HG03442 (cell line): ENCODE data around the gene KCTD16.
A peak's percentile ranks its signal among the peaks of the same experiment; 100 is the strongest.

Experiments
- ATAC-seq: cut with Tn5 transposase; IDR thresholded peaks from one replicate; pipeline ENCODE4 v1.9.1; 2021; ENCODE audit warnings: mild to moderate bottlenecking, moderate library complexity; ENCODE audit not compliant: unreplicated experiment

The KCTD16 gene

DNA sequence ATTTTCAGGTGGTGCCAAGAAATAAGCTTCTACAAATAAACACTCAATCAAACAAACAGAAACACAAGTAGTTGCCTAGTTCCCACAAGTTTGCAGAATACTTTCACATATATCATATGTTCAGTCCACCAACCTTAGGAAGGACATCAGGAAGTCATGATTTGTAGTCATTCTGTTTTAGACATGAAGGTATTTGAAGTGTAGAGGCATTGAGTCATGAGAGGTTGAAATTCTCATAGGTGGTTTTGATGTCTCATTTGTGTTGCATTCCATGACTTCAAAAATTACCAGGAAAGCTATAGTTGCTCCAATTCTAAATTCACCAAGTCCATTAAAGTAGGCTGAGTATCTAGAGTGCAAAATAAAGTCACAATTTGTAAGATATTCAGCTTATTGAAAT, 159.0 kb downstream of the KCTD16 start:
- no peak for ATAC-seq

DNA sequence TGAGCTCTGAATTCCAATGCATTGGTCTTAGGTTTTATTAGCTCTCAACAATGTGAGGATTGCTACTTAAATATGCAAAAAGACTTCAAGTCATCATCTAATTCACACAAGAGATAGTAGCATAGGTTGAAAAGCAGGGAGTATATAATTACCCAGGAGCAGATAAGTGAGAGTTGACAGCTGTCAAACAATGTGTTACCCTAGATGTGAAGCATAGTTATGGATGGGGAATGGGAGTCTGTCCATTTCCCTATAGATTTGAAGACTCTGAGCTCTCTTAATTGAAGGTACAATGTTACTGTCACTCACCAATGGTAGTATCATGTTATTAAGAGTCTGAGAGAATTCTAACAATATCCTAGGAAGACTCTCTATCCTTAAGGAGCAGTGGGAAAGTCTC, 160.7 kb downstream of the KCTD16 start:
- ATAC-seq: no peak

DNA sequence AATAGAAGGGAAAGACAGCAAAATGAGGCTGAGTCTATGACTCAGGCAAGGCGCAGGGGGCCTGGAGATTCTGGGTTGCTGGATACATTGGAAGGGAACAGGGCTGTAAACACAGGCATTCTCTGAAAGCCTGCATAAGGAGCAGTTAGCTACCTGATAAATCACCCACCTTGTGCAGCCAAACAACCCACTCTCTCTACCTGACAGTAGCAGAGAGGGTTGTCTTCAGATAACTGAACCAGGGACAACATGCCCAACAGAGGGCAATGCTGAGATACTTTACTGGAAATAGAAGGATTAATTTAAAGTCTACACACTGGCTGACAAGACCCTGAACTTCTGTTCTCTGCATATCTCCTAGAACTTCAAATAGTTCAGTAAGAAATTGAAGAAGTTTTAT, 161.6 kb downstream of the KCTD16 start:
- ATAC-seq: no peak

DNA sequence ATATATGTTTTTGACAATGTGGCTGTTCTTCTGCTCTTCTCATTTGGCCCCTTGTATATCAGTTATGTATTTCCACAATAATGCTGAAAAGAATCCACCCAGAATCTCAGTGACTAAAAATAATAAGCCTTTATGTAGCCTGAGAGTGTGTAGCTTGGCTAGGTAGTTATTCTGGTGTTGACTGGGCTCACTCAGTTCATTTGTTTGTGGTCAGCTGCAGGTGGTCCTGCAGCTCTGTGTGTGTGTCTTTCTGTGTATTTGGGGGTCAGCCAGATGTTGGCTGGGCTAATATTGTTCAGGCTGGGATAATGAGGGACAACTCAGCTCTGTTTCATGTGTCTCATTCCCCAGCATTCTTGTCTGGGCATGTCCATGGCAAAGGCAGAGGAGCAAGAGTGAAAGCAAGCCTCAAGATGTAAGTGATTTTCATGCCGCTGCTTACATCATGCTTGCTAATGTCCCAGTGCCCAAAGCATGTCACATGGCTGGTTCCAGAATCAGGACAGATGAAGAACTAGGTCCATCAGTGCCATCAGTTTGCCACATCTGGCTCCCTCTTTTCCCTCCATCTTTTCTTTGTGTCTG, 162.8 kb downstream of the KCTD16 start:
- peak; percentile 60 for ATAC-seq

DNA sequence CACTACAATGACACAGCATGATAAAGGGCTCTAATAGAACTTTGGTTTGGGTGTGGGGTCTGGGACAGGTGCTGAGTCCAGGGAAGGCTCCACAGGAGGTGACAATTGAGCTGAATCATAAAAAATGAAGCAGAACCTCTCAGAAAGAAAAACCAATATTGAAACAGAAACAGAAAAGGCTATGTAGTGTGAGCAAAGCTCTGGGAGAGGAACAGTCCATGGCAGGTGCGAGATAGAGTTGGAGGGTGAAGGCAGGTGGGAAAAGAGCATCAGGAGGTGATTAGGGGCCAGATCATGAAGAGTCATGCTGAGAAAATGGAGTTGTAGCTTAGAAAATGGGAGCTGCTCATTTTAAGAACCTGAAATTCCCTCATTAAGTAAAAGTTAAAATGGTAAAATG, 164.9 kb downstream of the KCTD16 start:
- peak; percentile 57 for ATAC-seq

DNA sequence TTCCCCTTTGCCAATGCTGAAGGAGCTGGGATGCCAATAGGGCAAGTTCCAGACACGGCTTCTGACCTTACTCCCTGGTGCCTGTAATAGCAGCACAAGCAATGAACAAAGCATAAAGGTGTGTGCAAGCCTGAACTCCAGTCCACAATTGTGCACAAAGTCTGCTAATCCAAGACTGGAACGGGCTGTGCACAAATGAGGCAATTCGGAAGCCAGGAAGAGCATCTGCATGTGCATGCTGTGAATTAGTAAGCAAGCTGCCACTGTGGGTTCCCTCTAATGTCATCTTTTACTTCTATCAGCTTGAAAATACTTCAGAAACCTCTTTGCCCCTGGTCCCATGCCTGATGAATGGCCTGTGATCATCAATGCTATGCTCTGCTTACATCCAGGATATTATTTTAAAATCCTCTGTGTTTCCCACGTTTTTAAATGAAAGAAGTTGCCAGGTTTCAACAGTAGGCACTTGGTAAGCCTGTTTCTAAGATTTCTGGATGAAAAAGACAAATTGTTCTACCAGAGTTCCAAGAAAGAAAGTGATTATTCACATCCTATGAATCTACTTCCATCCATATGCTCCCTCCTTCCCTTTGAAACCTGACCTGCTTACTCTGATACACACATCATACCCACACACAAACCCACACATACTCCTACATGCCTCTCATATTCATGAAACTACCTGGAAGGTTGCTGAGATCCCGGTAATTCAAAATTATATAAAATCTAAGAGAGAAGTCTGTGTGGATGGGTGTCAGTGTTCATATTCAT, 165.7 kb downstream of the KCTD16 start:
- no peak for ATAC-seq

DNA sequence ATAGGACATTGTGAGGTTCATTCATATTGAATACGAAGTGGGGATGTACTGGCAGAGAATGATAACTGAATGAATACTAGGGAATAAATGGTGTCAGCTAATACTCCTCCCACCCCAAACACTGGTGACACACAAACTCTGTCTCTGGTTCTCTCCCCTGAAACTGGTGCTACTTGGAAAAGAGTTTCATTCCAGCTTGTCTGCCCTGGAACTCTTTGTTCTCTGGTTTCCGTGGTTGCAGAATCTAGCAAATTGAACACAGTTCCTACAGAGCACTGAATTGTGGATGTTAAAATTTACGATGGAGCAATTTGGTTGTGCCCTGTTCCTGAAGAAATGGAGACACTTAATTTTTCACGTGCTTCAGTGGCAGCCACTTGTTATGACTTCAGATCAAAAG, 181.7 kb downstream of the KCTD16 start:
- ATAC-seq: no peak

DNA sequence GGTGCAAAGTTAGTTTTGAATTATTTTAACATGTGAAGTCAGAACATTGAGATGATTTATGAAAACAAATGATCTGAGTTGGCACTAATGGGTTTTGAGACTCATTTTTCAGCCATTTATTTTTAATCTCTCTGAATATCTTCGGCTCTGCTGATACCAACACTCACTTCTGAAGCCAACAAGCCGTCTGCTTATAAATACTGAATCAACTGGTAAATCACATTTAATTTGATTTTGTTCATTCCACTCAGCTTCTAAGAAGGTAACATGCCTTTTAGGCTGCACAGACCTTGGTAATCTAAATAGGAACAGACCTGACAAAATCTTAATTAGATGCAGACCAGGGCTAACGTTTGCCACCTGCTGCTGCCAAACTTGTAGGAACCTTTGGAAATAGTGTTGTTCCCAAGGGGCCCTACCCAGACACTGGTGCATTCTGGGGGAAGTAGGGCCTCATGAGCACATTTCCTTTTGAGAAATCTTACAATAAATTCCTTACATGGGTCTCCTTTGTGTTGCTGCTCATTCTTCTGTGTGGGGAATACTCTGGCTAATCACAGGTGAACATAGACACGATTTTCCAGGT, 182.2 kb downstream of the KCTD16 start:
- ATAC-seq: no peak

DNA sequence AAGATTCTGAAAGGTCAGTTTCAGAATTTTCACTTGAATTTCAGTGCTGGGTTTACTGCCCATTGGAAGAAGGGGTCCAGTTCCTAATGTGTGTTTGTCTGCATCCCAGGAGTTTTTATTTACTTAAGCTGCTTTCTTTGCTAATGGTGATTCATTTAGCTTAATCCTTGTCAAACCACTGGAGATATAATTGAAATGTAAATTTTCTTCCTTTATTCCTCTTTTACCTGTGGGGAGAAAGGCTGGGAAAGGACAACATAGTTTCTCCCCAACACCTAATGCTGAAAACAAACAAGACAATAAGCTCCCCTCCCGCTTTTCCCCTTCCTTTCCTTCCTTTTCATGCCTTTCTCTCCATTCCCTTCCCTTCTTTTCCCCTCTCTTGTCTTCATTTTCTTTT, 185.8 kb downstream of the KCTD16 start:
- ATAC-seq: no peak

DNA sequence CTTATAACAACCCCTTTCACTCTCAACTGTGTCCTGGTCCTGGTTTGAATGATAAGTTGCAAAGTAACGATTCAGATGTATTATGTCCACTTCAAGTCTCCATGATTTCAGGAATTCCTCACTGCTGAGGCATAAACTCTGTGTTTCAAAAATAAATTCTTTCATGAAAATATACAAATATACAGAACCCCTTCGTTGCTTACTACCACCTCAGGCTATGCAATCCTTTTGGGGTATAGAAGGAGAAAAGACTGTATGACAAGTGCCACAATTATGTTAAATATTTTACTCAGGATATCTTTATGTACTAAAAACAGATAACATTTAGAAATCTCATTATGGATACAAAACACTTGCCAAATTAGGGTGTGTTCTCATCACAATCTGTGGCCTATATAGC, 190.7 kb downstream of the KCTD16 start:
- ATAC-seq: no peak

DNA sequence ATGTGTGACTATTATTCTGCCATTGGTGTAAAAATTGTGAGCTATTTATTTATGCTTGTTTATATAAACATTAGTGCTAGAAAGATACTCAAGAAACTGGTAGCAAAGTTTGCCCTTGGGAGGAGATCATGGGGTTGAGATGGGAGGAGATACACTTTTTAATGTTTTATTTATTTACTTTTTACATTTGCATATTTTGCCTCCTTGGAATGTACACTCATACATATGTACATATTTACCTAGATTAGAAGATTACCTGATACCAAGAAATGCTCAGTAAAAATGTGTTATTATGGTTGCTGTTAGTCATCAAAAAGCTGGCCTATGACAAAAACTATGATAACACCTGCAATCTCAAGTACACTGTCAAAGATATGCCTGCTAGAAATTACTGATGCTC, 195.2 kb downstream of the KCTD16 start:
- ATAC-seq: no peak

DNA sequence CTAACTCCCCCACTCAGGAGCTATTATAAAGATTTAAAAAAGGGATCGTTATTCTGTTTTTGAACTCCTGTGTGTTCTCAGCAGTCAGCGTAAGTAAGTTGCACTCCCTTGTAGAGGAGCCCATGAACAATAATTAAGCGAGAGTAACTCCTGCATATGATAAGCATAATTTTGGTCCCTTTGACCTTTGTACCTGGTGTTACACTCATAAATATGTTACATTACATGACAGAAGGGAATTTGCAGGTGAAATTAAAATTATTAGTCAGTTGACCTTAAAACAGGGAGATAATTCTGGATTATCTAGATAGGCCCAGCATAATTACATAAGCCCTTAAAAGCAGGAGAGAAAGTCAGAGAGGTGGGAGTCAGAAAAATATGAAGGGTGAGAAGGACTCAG, 197.3 kb downstream of the KCTD16 start:
- no peak for ATAC-seq

DNA sequence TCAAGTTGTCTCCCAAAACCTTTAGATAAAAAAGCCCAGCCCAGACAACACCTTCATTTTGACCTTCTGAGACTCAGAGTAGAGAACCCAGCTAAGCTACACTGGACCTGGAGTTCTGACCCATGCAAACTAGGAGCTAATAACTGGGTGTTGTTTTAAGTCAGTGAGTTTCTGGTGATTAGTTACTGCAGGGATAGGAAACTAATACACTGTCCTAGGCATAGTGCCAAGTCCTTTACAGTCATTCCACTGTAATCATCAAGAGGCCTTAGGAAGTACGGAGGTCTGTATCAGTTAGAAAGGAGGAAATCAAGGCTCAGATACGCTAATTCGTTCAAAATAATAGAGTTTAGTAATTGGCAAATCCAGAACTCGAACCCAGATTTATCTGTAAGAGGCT, 197.9 kb downstream of the KCTD16 start:
- ATAC-seq: no peak

DNA sequence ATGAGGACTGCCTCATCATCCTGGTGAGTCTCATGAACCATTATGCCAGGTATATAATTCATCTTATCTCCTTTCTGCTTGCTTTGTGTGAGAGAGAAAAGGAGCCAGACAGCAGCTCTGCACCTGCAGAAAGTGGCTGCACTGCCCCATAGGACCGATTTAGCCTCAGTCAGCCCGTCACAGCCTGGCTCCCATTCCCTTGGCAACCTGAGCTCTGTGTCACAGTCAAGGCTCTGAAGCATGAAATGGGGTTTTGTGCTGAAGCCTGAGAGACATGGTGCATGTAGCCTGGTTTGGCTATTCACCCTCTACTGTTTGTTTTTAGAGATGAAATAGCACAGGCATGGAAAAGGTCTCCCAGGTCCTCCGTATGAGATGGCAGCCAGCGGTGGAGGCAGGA, 198.3 kb downstream of the KCTD16 start:
- peak; percentile 83 for ATAC-seq

DNA sequence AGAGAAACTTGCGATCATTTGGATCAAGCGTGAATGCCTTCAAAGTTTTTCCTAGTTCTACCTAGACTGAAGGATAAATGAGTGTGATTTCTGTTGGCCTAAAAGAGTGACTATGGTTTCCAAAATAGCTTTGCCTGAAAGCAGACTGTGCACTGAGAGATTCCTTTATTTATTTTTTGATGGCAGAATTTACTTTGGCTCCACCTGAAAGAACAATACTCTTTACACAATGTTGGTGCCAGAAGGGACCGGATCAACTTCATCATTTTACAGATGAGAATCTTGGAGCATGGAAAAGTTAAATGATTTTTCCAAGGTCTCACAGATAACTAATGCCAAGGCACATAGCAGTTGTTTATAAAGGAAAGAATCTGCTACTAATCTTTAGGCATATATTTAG, 199.6 kb downstream of the KCTD16 start:
- ATAC-seq: no peak

DNA sequence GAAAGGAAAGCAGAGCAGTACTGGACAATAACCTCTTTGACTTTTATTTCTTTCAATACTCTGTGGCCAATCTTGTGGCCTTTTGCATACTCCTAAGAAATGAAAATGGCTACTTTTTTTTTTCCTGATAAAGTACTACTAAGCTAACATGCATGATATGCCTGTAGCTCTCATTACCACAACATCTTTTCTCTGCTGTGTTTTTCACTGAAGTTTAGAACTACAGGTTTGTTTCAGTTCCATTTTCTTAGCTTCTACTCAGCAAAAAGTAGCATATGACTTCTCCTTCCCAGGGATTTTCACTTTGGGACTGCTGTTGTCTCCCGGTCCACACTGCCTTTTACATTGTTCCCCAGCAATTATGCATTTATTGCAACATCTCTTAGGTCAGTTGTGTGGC, 204.0 kb downstream of the KCTD16 start:
- ATAC-seq: no peak

DNA sequence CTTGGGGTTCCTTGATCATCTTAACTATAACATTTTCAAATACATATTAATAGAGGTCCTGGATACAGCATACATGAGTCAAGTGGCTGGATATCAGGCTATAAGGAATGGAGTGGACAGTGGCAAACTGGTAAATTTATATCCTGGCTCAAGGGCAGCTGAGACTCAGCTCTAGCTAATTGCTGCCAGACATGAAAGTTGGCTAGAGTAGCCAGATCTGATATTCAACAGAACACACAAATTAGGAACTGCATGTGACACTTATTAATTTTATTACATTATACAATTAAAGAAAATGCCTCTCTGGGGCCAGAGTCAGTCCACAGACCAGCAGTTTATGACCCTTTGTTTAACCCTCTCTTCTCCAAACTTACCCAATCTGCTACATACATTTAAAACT, 206.5 kb downstream of the KCTD16 start:
- no peak for ATAC-seq

DNA sequence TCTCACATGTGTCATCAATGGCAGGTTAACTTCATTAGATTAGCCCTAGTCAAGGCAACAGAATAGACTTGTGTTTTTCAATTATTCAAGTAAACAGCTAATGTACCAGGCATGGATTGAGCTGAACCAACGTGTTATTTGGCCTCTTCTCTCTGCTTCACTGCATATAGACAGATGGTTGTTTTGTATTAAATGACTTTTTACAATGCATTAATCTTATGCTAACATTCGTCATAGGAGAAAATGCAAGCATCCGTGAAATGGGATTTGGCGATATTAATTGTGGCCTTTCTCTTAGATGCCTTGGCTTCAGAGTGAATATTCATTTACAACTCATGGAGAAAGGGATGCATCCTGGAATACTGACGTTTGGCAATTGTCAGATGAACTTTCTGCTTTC, 208.0 kb downstream of the KCTD16 start:
- no peak for ATAC-seq

DNA sequence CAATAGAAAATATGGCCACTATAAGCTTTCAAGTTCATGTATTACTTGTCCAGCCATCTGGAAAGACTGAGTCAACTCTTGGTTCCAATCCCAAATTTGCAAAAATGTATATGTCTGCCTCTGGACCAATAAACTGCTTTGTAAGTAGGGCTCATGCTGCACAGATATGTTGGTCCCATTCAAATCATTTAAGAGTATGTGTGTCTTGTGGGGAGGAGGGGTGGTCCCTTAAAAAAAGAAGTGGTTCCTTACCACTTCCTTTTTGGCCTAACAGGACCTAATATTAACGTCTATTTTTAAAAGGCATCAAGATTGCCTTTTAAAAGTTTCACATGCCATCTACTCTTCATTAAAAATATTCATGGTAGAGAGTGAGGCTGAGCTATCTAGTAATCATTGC, 214.9 kb downstream of the KCTD16 start:
- ATAC-seq: no peak

DNA sequence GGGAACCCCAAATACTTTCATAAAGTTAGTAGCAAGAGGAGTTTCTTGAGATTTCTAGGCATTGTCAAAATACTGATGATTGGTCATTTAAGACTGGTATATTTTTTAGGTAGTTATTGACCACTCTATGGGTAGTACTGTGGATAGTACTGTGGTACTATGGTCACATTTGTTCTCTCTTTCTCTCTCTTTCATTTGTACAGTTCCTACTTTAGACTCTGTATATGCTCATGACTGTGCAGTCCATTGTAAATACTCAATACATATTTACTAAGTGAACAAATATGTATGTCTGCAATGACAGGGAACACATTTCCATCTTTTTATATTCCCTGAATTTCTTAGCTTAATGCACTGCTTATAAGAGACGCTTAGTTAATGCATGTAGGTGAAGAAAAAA, 215.6 kb downstream of the KCTD16 start:
- ATAC-seq: no peak

DNA sequence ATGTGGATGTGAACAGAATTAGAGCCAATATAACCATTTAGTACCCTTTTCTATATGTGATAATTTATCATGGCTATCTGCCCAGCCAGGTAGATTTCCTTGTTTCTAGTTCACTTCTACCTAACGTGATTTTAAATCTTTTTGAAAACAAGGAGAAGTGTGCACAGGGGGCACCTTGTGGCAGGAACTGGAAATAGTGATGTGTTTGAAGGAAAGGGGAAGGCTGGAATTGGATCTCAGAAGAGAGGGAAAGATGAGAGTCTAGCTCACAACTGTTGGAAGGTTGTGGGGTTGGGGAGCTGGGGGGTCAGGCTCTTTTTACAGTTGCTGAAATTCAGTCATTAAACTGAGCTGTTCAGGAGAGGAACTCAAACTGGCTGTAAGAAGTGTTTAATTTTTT, 219.5 kb downstream of the KCTD16 start:
- ATAC-seq: no peak

DNA sequence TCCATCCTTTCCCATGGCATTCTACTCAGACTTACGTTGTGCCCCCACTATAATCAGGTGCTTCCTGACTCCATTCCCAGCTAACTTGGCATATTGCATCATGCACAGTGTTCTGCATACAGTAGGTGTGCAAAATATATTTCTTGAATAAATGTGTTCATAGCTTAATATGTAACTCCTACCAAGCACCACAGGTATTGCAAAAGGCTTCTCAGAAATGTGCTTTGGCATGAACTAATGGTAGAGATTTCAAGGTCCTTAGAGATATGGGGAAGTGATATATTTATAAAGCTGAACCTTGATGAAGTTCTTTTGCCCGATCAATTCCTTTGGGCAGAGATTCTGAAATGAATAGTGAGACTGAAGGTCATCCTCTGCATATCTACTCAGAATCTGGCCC, 220.4 kb downstream of the KCTD16 start:
- no peak for ATAC-seq
